GM12878 (cell line): ENCODE measurements around the gene AGPAT2. TPM values are rescaled to one million over a fixed set of nuclear protein-coding genes. Genes with fewer than 3 reads are reported as not detected.

Experiments
- ATAC-seq: fragments of 200-7000 bp; cut with Tn5 transposase; 3 replicates; pipeline ENCODE4 v1.9.1; 2020; ENCODE audit warnings: mild to moderate bottlenecking, moderate library complexity
- BruUV-seq: library from RNA; stranded (reverse); fragments of 400-500 nt; replicated peaks from 2 replicates; lab custom pipeline; 2021; lab: Mats Ljungman, UMichigan
- CTCF ChIA-PET: fragments of 300-600 bp; sonication (Branson Sonifier 250); formaldehyde crosslinking; extraction: SDS; loops from one replicate; lab custom pipeline; 2021; ENCODE audit warnings: inconsistent platforms; lab: Yijun Ruan, JAX
- POLR2A ChIA-PET: fragments of 350-600 bp; formaldehyde crosslinking; extraction: SDS; loops from one replicate; lab custom pipeline; 2021; ENCODE audit warnings: inconsistent platforms; lab: Charles Lee
- RAD21 ChIA-PET: fragments of 300-600 bp; sonication (Branson Sonifier 250); formaldehyde crosslinking; loops from one replicate; lab custom pipeline; 2023; ENCODE audit warnings: antibody characterized with exemption; ENCODE audit not compliant: unreplicated experiment; lab: Charles Lee
- SMC1A ChIA-PET: fragments of 300-600 bp; sonication (Branson Sonifier 250); formaldehyde crosslinking; loops from one replicate; lab custom pipeline; 2023; ENCODE audit not compliant: unreplicated experiment, uncharacterized antibody; lab: Charles Lee
- DNase-seq: peaks from one replicate; pipeline ENCODE4 v3.0.0-alpha.2; 2011; ENCODE audit warnings: low read depth, low spot score
- FAIRE-seq: peaks from 3 replicates; lab custom pipeline; 2011; peaks lifted over from hg19 to GRCh38; lab: Jason Lieb, UNC
- H2AFZ ChIP-seq: 2 replicates; pipeline ENCODE4 v1.6.0; 2011; ENCODE audit warnings: low read depth, low read length, control low read depth; ENCODE audit not compliant: control insufficient read depth
- H3K27ac ChIP-seq: 2 replicates; pipeline ENCODE4 v1.5.1; 2011; ENCODE audit warnings: control low read depth; ENCODE audit not compliant: control insufficient read depth, insufficient read depth
- H3K27me3 ChIP-seq, 2 experiments: replicated peaks in 1 of 2; 2 replicates each; pipeline versions ENCODE4 v1.6.0 to v1.6.1; 2011; ENCODE audit warnings: low read length in 1 of 2; ENCODE audit not compliant: control insufficient read depth in 2 of 2, insufficient read depth in 2 of 2
- H3K36me3 ChIP-seq, 2 experiments: 2 replicates each; pipeline ENCODE4 v1.5.1; 2011; ENCODE audit warnings: low read length in 1 of 2; ENCODE audit not compliant: control insufficient read depth in 2 of 2, insufficient read depth in 2 of 2
- H3K4me1 ChIP-seq: 2 replicates; pipeline ENCODE4 v1.6.1; 2011; ENCODE audit warnings: mild to moderate bottlenecking, low read length, moderate library complexity, mixed read lengths; ENCODE audit not compliant: control insufficient read depth, insufficient read depth
- H3K4me2 ChIP-seq: 2 replicates; pipeline ENCODE4 v1.6.0; 2011; ENCODE audit warnings: control low read depth; ENCODE audit not compliant: control insufficient read depth, insufficient read depth
- H3K4me3 ChIP-seq: fragments of 200-600 bp; sonication (generic); 2 replicates; pipeline ENCODE4 v1.5.1; 2016
- H3K79me2 ChIP-seq: 2 replicates; pipeline ENCODE4 v1.6.0; 2011; ENCODE audit warnings: low read length; ENCODE audit not compliant: control insufficient read depth, insufficient read depth
- H3K9ac ChIP-seq: 2 replicates; pipeline ENCODE4 v1.8.0; 2011; ENCODE audit warnings: low read length, control low read depth, mixed read lengths; ENCODE audit not compliant: control insufficient read depth, insufficient read depth
- H3K9me3 ChIP-seq: replicated peaks from 3 replicates; pipeline ENCODE4 v1.5.1; 2011; ENCODE audit warnings: mild to moderate bottlenecking, low read length; ENCODE audit not compliant: control insufficient read depth, insufficient read depth
- H4K20me1 ChIP-seq: 2 replicates; pipeline ENCODE4 v1.6.0; 2011; ENCODE audit not compliant: control insufficient read depth, insufficient read depth
- CEBPZ ChIP-seq: fragments of 150-350 bp; IDR thresholded peaks from 2 replicates; pipeline ENCODE4 v1.6.1; 2016; ENCODE audit warnings: low read depth, low read length
- CTCF ChIP-seq, 3 experiments: IDR thresholded peaks in 2 of 3; conservative IDR thresholded peaks in 1 of 3; 2 replicates each; pipeline ENCODE4 v1.5.1; 2011; ENCODE audit warnings: low read depth in 3 of 3, low read length in 3 of 3, mild to moderate bottlenecking in 3 of 3, control low read depth in 2 of 3, moderate library complexity in 2 of 3, inconsistent platforms in 1 of 3, mixed read lengths in 1 of 3; ENCODE audit not compliant: control insufficient read depth in 2 of 3, insufficient read depth in 1 of 3; ENCODE audit errors: extremely low read depth in 1 of 3
- MYC ChIP-seq: IDR thresholded peaks from 2 replicates; pipeline ENCODE4 v1.6.1; 2011; ENCODE audit warnings: mild to moderate bottlenecking, low read length, moderate library complexity, inconsistent platforms; ENCODE audit not compliant: insufficient read depth, insufficient replicate concordance, insufficient read length, severe bottlenecking
- POLR2AphosphoS2 ChIP-seq: IDR thresholded peaks from 2 replicates; pipeline ENCODE4 v1.6.1; 2011; ENCODE audit warnings: low read depth, mild to moderate bottlenecking, low read length, improper control_type of control experiment, moderate library complexity
- RB1 ChIP-seq: fragments of 450-650 bp; formaldehyde crosslinking; IDR thresholded peaks from 2 replicates; pipeline ENCODE4 v1.6.1; 2017; ENCODE audit warnings: mild to moderate bottlenecking, borderline replicate concordance
- RELB ChIP-seq: fragments of 450-650 bp; IDR thresholded peaks from 2 replicates; pipeline ENCODE4 v1.6.1; 2017; ENCODE audit warnings: low read depth, mild to moderate bottlenecking, moderate library complexity
- USF1 ChIP-seq: IDR thresholded peaks from 2 replicates; pipeline ENCODE4 v1.6.1; 2011; ENCODE audit warnings: borderline replicate concordance, low read depth, mild to moderate bottlenecking, moderate library complexity, mixed read lengths, low read length; ENCODE audit not compliant: insufficient read depth; ENCODE audit errors: extremely low read length
- ZBTB11 ChIP-seq: fragments of 450-650 bp; formaldehyde crosslinking; IDR thresholded peaks from 2 replicates; pipeline ENCODE4 v1.5.0; 2022; ENCODE audit warnings: mild to moderate bottlenecking, missing genetic modification characterization
- ZNF622 ChIP-seq: fragments of 450-650 bp; IDR thresholded peaks from 2 replicates; pipeline ENCODE4 v1.6.1; 2017; ENCODE audit warnings: mild to moderate bottlenecking, inconsistent platforms
- WGBS: methylation state at CpG from one replicate; pipeline ENCODE4 v1.1.6; 2016; ENCODE audit warnings: low lambda C conversion rate; ENCODE audit not compliant: insufficient replicate concordance, insufficient coverage; ENCODE audit errors: missing lambda C conversion rate; 5-methylcytosine and 5-hydroxymethylcytosine counted together
- in situ Hi-C: fragments of 300-500 bp; cut with MboI; formaldehyde crosslinking; loops from 9 replicates; pipeline ENCODE4 v1.14.3; 2018; ENCODE audit warnings: mixed read lengths
- intact Hi-C: fragments of 100-400 bp; cut with micrococcal nuclease; formaldehyde crosslinking; loops from one replicate; pipeline ENCODE4 v1.14.2; 2022; ENCODE audit not compliant: unreplicated experiment
- polyA plus RNA-seq, 11 experiments: library from polyadenylated mRNA; depleted of rRNA in 4 of 11; unstranded in 6 of 11; stranded (reverse) in 5 of 11; fragments of >200 nt; fragmentation: Nextera tagmentation in 4 of 11; fragmentation: Illumina TruSeq in 1 of 11; extraction: Ambion mirVana in 4 of 11; extraction: Trizol in 1 of 11; gene quantifications; 1 replicate in 1 of 11; 2 replicates in 10 of 11; pipeline versions ENCODE4 v1.2.1 to v1.2.3, GENCODE V29; 2011 to 2016; ENCODE audit warnings: inconsistent platforms in 2 of 11, missing spikeins in 2 of 11, low read depth in 1 of 11
- total RNA-seq, 4 experiments: library from RNA; depleted of rRNA in 3 of 4; stranded (reverse); fragments of >200 nt in 3 of 4; fragmentation: Illumina TruSeq in 1 of 4; extraction: Trizol in 1 of 4; gene quantifications; 2 replicates each; pipeline versions ENCODE4 v1.2.1 to v1.2.3, GENCODE V29; 2013 to 2021

Gene AGPAT2
- total and polyA plus RNA-seq, 10 of the 15 experiments (the other 5 are each of a cell fraction or from before 2014, with no cell fraction given), result 0.10 to 28.5 (median 18.2) TPM

- in situ Hi-C loops, result no loop called here
- Histone ChIP-seq H3K9ac (no peak overlapping the region), H3K36me3 (no peaks in the 10 kb centered on the region), H3K27me3 (no peaks in the 10 kb centered on the region; a peak in 1 of 4 replicates), H4K20me1 (no peaks in the 10 kb centered on the region), H3K4me2 (no peak overlapping the region), H3K27ac (no peak overlapping the region), H3K4me3 (no peak overlapping the region), H2AFZ (no peak overlapping the region), H3K79me2 (no peaks in the 10 kb centered on the region), H3K9me3 (no peaks in the 10 kb centered on the region), H3K4me1 (peaks cover under 1% of the 10 kb centered on the region; the same call in 1 of the 2 replicates)
- CTCF ChIA-PET, result no interaction called here
- BruUV-seq, result no TSS peak
- ATAC-seq (no peak), DNase-seq (no peak), FAIRE-seq (no peak)
- RAD21 ChIA-PET, result interaction anchor here (0.7 kb wide), 1 partner anchor 227 kb away, joined by 3 read pairs; no protein-coding TSS in a partner anchor
- POLR2A ChIA-PET, result no interaction called here
- intact Hi-C loops, result no loop called here
- SMC1A ChIA-PET, result no interaction called here
- 56% methylated on average over 21 of the region's 21 CpGs for WGBS
- TF ChIP-seq USF1, result no peak
- TF ChIP-seq RELB, result no peak
- TF ChIP-seq ZBTB11 (CRISPR knock-in tag), result no peak
- TF ChIP-seq CEBPZ, result no peak
- TF ChIP-seq POLR2AphosphoS2, result no peak
- TF ChIP-seq CTCF (IDR thresholded peaks at IDR 0.05 in 2 of 3, conservative IDR thresholded peaks at IDR 0.05 in 1 of 3; ENCODE audit: control insufficient read depth in 2 of 3, extremely low read depth in 1 of 3, insufficient read depth in 1 of 3, low read depth in 3 of 3, low read length in 3 of 3), result no peak
- no peak for TF ChIP-seq ZNF622
- no peak for TF ChIP-seq RB1
- no peak for TF ChIP-seq MYC
Observed at GRCh38 chr9:136735812-136736480, 48.7 kb upstream of the AGPAT2 start.
